Central memory CD8-positive, alpha-beta T cell (primary cell): ENCODE measurements around the gene FBXO3.

Experiments used
- ATAC-seq: fragments of 150-1000 bp; cut with Tn5 transposase; replicated peaks from 2 replicates; pipeline ENCODE4 v1.10.0; 2022; ENCODE audit warnings: mild to moderate bottlenecking, moderate FRiP score, moderate number of reproducible peaks; ENCODE audit not compliant: poor library complexity, severe bottlenecking; ENCODE audit errors: extremely low read depth
- DNase-seq, 2 donors: peaks; one replicate each; pipeline ENCODE4 v3.0.0; 2021; ENCODE audit warnings: low spot score in 2 of 2
- H3K27ac Mint-ChIP-seq: one replicate; pipeline ENCODE4 v1.8.0; 2022; ENCODE audit warnings: low read depth, mild to moderate bottlenecking, moderate library complexity, mixed read lengths
- H3K27me3 Mint-ChIP-seq: one replicate; pipeline ENCODE4 v1.8.0; 2022; ENCODE audit warnings: mixed read lengths
- H3K36me3 Mint-ChIP-seq: one replicate; pipeline ENCODE4 v1.8.0; 2022; ENCODE audit warnings: mild to moderate bottlenecking, moderate library complexity, mixed read lengths; ENCODE audit not compliant: insufficient read depth
- H3K4me1 Mint-ChIP-seq: one replicate; pipeline ENCODE4 v1.8.0; 2022; ENCODE audit warnings: mixed read lengths
- H3K4me3 Mint-ChIP-seq: one replicate; pipeline ENCODE4 v1.8.0; 2022; ENCODE audit warnings: mild to moderate bottlenecking, moderate library complexity, mixed read lengths
- H3K9me3 Mint-ChIP-seq: one replicate; pipeline ENCODE4 v1.8.0; 2022; ENCODE audit warnings: mixed read lengths

The FBXO3 gene

DNA sequence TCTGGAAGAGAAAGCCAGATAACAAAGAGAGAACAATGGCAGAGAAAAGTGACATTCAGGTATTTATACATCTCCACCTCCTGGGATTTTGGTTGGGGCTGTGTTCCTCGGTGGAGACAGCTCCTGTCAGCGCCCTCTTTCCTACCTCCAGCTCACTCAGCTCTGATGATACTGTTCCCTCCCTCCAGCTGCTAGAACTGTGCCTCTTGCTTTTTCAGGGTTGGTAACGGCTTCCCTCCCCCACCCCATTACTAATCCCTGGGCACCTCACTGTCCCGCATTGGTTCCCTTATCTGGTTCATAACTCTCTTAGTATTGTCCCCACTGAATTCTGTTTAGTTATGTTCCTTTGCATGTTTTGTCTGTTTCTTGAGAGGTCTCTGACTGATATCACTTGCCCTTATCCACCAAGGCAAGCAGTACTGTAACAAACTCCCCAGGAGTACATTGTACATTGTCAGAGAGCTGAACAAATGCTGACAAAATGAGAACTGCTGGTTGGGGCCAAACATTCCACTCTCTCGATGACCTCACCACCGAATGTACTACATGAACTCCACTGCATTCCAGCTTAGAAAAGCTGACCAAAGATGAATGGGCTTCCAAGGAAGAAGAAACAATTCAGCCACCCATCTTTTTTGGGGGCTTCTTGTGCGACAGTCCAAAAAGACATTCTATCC lies 5.7 kb upstream of the FBXO3 start:
- Mint-ChIP-seq H3K27me3 (peaks cover 62% of the 10 kb centered on the region), H3K4me3 (no peak overlapping the region), H3K27ac (no peak overlapping the region), H3K9me3 (no peaks in the 10 kb centered on the region), H3K36me3 (peaks cover 4% of the 10 kb centered on the region), H3K4me1 (peaks cover 18% of the 10 kb centered on the region)
- no peak for ATAC-seq
- DNase-seq = no peak

DNA sequence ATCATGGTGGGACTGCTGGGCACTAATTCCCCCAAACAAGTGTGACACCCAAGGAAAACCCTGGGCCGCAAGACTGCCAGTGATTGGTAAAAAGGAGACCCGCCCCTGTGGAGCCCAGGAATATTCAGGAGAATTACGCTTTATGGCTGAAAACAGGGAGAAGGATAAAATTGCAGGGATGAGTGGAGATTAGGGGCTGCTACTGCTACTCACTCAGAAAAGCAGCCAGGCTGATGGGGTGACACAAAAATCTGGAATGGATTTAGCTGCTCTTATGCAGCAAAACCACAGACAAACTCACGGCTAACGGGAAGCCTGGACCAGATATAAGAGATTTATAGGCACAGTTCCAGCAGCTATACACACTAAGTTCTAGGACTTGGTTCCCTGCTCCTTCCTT lies 4.4 kb upstream of the FBXO3 start:
- peaks cover 51% of the 10 kb centered on the region for H3K27me3 Mint-ChIP-seq
- ATAC-seq (no peak), DNase-seq (no peak)
- peaks cover 25% of the 10 kb centered on the region for H3K4me1 Mint-ChIP-seq
- no peak overlapping the region for H3K27ac Mint-ChIP-seq
- H3K36me3 Mint-ChIP-seq = peaks cover 15% of the 10 kb centered on the region
- H3K9me3 Mint-ChIP-seq = no peaks in the 10 kb centered on the region
- H3K4me3 Mint-ChIP-seq = no peak overlapping the region

- Mint-ChIP-seq H3K4me3 (no peak overlapping the region), H3K9me3 (no peaks in the 10 kb centered on the region), H3K27me3 (peaks cover 43% of the 10 kb centered on the region), H3K4me1 (peaks cover 33% of the 10 kb centered on the region), H3K27ac (no peak overlapping the region), H3K36me3 (peaks cover 17% of the 10 kb centered on the region)
- DNase-seq (peak in 1 of 2 donors; percentile 41), ATAC-seq (peak; percentile 52)
These were observed 3.6 kb upstream of the FBXO3 start for GRCh38 chr11:33777906-33778305.

DNA sequence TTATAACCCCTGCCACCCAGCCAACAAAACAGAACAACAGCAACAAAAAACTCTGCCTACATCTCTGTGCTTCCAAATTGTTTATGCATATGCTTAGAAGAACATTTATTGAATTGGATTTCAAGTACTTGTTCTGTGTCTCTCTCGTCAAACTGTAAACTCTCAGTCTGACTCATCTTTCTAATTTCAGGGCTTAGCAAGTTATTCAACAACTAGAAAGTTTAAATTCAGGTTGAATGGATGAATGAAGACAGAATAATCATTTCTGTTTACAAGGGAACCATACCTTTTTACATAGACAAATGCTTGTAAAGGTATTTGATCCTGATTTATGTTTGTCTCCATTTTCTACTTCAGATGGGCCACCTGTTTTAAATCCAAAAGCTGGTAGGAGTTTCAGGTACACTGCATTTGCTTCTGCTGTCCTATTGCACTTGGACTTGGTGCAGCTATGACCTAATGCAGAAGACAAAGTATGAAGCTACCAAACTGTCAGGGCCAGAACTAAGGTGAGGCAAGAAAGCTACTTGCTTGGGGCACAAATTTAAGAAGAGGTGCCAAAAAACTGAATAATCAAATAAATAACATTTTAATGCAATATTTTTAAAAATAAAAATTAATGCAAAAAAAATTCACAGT lies 1.6 kb upstream of the FBXO3 start:
- Mint-ChIP-seq H3K36me3 (peaks cover 20% of the 10 kb centered on the region), H3K27me3 (peaks cover 28% of the 10 kb centered on the region), H3K4me3 (peak overlapping the region; percentile 99), H3K4me1 (peaks cover 47% of the 10 kb centered on the region), H3K27ac (peak overlapping the region; percentile 96), H3K9me3 (no peaks in the 10 kb centered on the region)
- ATAC-seq = no peak
- no peak for DNase-seq

DNA sequence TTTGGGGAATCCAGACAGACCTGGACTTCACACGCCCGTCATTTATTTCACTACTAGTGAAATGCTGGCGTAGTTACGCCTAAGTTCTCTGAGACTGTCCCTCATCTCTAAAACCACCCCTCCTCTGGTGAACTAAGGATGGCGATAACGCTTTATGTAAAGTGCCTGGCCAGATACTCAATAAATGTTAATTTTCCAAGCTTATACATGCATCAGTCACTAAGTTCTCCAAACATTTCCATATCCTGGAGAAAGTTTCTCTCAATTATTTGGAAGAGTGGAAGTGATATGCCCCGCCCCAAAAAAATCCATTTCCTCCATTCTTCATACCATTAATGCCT lies 1.1 kb upstream of the FBXO3 start:
- H3K27ac Mint-ChIP-seq = peak overlapping the region; percentile 96
- H3K4me1 Mint-ChIP-seq = peaks cover 48% of the 10 kb centered on the region
- peak overlapping the region; percentile 99 for H3K4me3 Mint-ChIP-seq
- peaks cover 20% of the 10 kb centered on the region for H3K36me3 Mint-ChIP-seq
- no peak for DNase-seq
- no peak for ATAC-seq
- no peaks in the 10 kb centered on the region for H3K9me3 Mint-ChIP-seq
- H3K27me3 Mint-ChIP-seq = peaks cover 22% of the 10 kb centered on the region

- Mint-ChIP-seq H3K27me3 (peaks cover 17% of the 10 kb centered on the region), H3K4me1 (peaks cover 54% of the 10 kb centered on the region), H3K36me3 (peaks cover 24% of the 10 kb centered on the region), H3K27ac (peak overlapping the region; percentile 96), H3K9me3 (no peaks in the 10 kb centered on the region), H3K4me3 (peak overlapping the region; percentile 99)
- no peak for DNase-seq
- ATAC-seq = no peak
These were observed 581 bp upstream of the FBXO3 start for GRCh38 chr11:33774736-33775466.

DNA sequence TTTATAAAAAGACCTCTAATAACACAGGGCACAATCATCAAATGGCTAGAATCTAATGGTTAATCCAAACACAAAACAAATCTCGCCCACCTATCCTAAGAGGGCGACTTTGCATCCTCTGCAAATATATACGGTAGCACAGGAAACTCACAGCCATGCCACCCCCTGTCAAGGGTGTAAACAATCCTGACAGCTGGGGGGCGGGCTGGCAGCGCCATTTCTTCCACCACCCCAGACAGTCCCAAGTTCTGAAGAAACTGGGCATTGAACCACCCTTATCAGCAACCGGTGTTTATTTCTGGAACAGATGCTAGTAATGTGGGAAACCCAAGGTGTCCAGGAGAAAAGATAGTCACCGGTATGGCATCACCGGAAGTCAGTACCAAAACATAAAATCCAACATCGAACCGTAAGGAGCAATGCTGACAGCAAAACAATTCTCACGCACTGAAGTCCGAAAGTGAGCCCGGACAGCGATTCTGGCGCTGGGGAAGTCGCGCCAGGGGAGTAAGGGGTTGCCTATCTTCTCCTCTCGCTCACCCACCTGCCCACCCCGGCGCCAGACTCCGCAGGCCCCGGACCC lies 825 bp downstream of the FBXO3 start:
- Mint-ChIP-seq H3K9me3 (no peaks in the 10 kb centered on the region), H3K27ac (peak overlapping the region; percentile 96), H3K27me3 (peaks cover 3% of the 10 kb centered on the region), H3K4me1 (peaks cover 60% of the 10 kb centered on the region), H3K36me3 (peaks cover 32% of the 10 kb centered on the region), H3K4me3 (peak overlapping the region; percentile 99)
- DNase-seq = peak in 1 of 2 donors; percentile 15
- ATAC-seq = peak; percentile 54

DNA sequence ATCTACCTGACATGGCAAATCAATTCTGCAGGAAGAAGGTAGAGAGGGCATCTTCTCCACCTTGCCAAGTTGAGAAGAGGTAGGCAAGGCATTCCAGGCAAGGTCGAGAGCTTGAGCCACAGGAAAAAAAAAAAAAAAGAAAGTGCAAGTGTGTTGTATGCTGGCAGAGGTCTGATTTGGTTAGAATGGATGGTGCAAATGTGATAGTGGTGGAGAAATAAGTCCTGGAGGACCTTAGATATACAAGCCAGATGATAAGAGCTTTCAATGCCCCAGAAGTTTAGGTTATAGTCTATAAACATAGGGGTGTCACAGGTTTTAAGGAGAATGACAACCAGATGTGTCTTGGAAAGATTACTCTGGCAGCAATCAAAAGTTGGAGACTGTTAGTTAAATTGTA lies 1.4 kb downstream of the FBXO3 start:
- Mint-ChIP-seq H3K4me3 (peak overlapping the region; percentile 99), H3K4me1 (peaks cover 54% of the 10 kb centered on the region), H3K27ac (peak overlapping the region; percentile 96), H3K36me3 (peaks cover 37% of the 10 kb centered on the region), H3K9me3 (no peaks in the 10 kb centered on the region), H3K27me3 (no peaks in the 10 kb centered on the region)
- no peak for DNase-seq
- no peak for ATAC-seq

- ATAC-seq = no peak
- Mint-ChIP-seq H3K36me3 (peaks cover 41% of the 10 kb centered on the region), H3K9me3 (no peaks in the 10 kb centered on the region), H3K4me1 (peaks cover 53% of the 10 kb centered on the region), H3K27ac (peak overlapping the region; percentile 3), H3K27me3 (no peaks in the 10 kb centered on the region), H3K4me3 (peak overlapping the region; percentile 99)
- DNase-seq = no peak
These were observed 2.0 kb downstream of the FBXO3 start for GRCh38 chr11:33772300-33772699.

DNA sequence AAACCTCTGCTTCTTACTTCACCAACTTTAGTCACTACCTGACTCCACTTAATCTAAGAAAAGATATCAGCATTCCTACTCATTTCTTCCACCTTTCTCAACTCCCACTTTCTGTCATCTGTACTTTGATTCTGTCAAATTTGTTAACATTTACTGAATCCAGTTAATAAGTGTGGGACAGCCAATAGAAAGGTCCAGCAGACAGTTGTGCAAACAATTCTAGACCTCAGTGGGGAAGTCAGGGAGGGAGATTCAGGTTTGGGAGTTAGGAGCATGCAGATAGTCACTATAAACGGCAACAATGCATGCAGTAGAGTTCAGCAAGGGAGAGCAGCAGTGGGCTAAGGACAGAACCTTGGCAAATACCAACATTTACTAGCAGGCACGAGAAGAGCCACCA lies 4.1 kb downstream of the FBXO3 start:
- DNase-seq (no peak), ATAC-seq (no peak)
- Mint-ChIP-seq H3K9me3 (no peaks in the 10 kb centered on the region), H3K27ac (no peak overlapping the region), H3K27me3 (no peaks in the 10 kb centered on the region), H3K4me3 (no peak overlapping the region), H3K4me1 (peaks cover 53% of the 10 kb centered on the region), H3K36me3 (peaks cover 58% of the 10 kb centered on the region)

GRCh38 chr11:33769542-33769941 lies 4.8 kb downstream of the FBXO3 start:
- H3K4me1 Mint-ChIP-seq = peaks cover 48% of the 10 kb centered on the region
- peaks cover 57% of the 10 kb centered on the region for H3K36me3 Mint-ChIP-seq
- no peaks in the 10 kb centered on the region for H3K9me3 Mint-ChIP-seq
- DNase-seq (no peak), ATAC-seq (no peak)
- H3K27me3 Mint-ChIP-seq = no peaks in the 10 kb centered on the region
- no peak overlapping the region for H3K27ac Mint-ChIP-seq
- no peak overlapping the region for H3K4me3 Mint-ChIP-seq

DNA sequence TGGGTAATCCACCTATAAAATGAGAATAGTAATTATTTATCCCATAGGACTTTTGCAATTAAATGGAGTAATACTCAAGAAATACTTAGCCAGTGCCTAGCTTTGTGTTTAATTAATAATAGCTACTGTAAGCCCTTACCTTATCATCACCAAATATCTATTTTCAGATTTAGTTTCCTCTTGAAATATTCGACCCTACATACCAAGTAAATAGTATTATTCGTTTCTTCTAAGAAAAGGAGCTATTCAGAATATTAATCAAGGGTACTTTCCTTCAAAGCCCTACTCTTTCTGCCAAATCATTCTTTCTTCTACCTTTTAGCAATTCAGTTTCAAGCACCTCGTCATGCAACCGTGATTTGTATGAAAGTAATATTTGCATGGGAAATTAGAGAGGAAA lies 6.7 kb downstream of the FBXO3 start:
- ATAC-seq (no peak), DNase-seq (no peak)
- no peak overlapping the region for H3K27ac Mint-ChIP-seq
- H3K4me3 Mint-ChIP-seq = no peak overlapping the region
- no peaks in the 10 kb centered on the region for H3K9me3 Mint-ChIP-seq
- no peaks in the 10 kb centered on the region for H3K27me3 Mint-ChIP-seq
- peaks cover 35% of the 10 kb centered on the region for H3K4me1 Mint-ChIP-seq
- peaks cover 57% of the 10 kb centered on the region for H3K36me3 Mint-ChIP-seq
